Vagina (tissue), 2 donors: ENCODE results near the gene ZNF407. TPM values are rescaled to one million over a fixed set of nuclear protein-coding genes. Genes with fewer than 3 reads are reported as not detected.

ENCODE experiments used
- DNase-seq, 2 donors: peaks; one replicate each; pipeline ENCODE4 v3.0.0-alpha.2; 2017; ENCODE audit errors: extremely low spot score in 2 of 2
- H3K27ac ChIP-seq: fragments of 200-600 bp; sonication (generic); one replicate; pipeline ENCODE4 v1.5.1; 2019
- H3K27me3 ChIP-seq: fragments of 200-600 bp; sonication (generic); one replicate; pipeline ENCODE4 v1.5.1; 2019
- H3K36me3 ChIP-seq, 2 donors: fragments of 200-600 bp; sonication (generic); one replicate each; pipeline ENCODE4 v1.5.1; 2017 to 2019
- H3K4me1 ChIP-seq: fragments of 200-600 bp; sonication (generic); one replicate; pipeline ENCODE4 v1.5.1; 2019
- H3K4me3 ChIP-seq, 2 donors: fragments of 200-600 bp; sonication (generic); 1 replicate in 1 of 2; 2 replicates in 1 of 2; pipeline ENCODE4 v1.5.1; 2016 to 2019
- H3K9me3 ChIP-seq: fragments of 200-600 bp; sonication (generic); one replicate; pipeline ENCODE4 v1.5.1; 2019
- POLR2A ChIP-seq, 2 donors: fragments of 450-650 bp; IDR thresholded peaks; one replicate each; pipeline ENCODE4 v1.6.1; 2017; ENCODE audit warnings: antibody characterized with exemption in 2 of 2, mild to moderate bottlenecking in 2 of 2, moderate library complexity in 2 of 2
- POLR2AphosphoS5 ChIP-seq, 2 donors: sonication (generic); formaldehyde crosslinking; IDR thresholded peaks; one replicate each; pipeline ENCODE4 v1.9.0; 2017; ENCODE audit warnings: antibody characterized with exemption in 2 of 2, mild to moderate bottlenecking in 2 of 2, low read depth in 1 of 2; ENCODE audit not compliant: insufficient read depth in 1 of 2
- intact Hi-C: fragments of 100-400 bp; cut with DNase I; formaldehyde crosslinking; loops from one replicate; pipeline ENCODE4 v1.15.1; 2023
- total RNA-seq: library from RNA; depleted of rRNA; stranded (reverse); fragments of >200 nt; gene quantifications from one replicate; pipeline ENCODE4 v1.2.3, GENCODE V29; 2016
- TF ChIP-seq, protein P1 (sequence below), 3 experiments: fragments of 450-650 bp in 2 of 3; fragments of 200-600 bp in 1 of 3; sonication (generic) in 1 of 3; IDR thresholded peaks; one replicate each; pipeline ENCODE4 v1.5.1; 2017 to 2019; ENCODE audit warnings: antibody characterized with exemption in 3 of 3, mild to moderate bottlenecking in 2 of 3, moderate library complexity in 2 of 3

Gene ZNF407
- total RNA-seq, 1 donor from 2014 or later, result 15.5 TPM

DNA sequence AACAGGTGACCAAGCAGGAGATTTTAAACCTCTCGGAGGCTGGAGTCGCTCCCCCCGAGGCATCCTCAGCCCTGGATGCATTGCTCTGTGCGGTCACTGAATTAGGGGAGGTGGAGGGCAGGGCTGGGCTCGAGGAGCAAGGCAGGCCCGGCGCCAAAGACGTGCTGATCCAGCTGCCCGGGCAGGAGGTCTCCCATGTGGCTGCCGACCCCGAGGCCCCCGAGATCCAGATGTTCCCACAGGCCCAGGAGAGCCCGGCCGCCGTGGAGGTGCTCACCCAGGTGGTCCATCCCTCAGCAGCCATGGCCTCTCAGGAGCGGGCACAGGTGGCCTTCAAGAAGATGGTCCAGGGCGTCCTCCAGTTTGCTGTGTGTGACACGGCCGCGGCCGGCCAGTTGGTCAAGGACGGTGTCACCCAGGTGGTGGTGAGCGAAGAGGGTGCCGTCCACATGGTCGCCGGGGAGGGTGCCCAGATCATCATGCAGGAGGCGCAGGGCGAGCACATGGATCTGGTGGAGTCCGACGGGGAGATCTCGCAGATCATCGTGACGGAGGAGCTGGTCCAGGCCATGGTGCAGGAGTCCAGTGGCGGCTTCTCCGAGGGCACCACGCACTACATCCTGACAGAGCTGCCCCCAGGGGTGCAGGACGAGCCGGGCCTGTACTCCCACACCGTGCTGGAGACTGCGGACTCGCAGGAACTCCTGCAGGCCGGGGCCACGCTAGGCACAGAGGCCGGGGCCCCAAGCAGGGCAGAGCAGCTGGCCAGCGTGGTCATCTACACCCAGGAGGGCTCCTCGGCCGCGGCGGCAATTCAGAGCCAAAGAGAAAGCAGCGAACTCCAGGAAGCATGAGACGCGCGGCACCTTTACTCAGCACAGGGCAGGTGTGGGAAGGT is 466.2 kb downstream of the ZNF407 start:
- Histone ChIP-seq H3K36me3 (peaks cover 0 to 18% of the 10 kb centered on the region in 2 donors), H3K4me1 (no peaks in the 10 kb centered on the region), H3K27me3 (no peaks in the 10 kb centered on the region), H3K27ac (no peak overlapping the region), H3K9me3 (no peaks in the 10 kb centered on the region), H3K4me3 (no peak overlapping the region)
- no peak for DNase-seq
- TF ChIP-seq POLR2AphosphoS5 (IDR thresholded peaks at IDR 0.05; ENCODE audit: insufficient read depth in 1 of 2, low read depth in 1 of 2), result no peak
- TF ChIP-seq POLR2A (IDR thresholded peaks at IDR 0.05), result no peak
- TF ChIP-seq, protein P1, sequence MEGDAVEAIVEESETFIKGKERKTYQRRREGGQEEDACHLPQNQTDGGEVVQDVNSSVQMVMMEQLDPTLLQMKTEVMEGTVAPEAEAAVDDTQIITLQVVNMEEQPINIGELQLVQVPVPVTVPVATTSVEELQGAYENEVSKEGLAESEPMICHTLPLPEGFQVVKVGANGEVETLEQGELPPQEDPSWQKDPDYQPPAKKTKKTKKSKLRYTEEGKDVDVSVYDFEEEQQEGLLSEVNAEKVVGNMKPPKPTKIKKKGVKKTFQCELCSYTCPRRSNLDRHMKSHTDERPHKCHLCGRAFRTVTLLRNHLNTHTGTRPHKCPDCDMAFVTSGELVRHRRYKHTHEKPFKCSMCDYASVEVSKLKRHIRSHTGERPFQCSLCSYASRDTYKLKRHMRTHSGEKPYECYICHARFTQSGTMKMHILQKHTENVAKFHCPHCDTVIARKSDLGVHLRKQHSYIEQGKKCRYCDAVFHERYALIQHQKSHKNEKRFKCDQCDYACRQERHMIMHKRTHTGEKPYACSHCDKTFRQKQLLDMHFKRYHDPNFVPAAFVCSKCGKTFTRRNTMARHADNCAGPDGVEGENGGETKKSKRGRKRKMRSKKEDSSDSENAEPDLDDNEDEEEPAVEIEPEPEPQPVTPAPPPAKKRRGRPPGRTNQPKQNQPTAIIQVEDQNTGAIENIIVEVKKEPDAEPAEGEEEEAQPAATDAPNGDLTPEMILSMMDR (IDR thresholded peaks at IDR 0.05), result no peak
- intact Hi-C loops, result no loop called here

DNA sequence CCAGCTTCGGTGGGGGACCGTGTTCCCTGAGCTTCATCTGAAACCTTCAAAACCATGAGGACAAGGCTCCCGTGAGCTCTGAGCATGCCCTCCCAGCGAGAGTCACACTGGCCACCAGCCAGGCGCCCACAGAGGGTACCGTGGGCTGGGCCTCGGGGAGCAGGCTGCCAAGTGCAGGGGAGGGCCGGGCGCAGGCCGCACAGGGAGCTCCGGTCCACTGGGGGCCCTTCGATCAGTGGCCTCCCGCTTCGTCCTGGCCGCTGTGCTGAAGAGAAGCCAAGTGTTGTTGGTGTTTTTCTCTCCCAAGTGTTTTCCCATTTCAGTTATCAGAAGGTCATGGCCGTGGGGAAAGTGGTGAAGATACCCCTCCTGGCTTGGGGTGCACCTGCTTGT is 466.8 kb downstream of the ZNF407 start:
- Histone ChIP-seq H3K36me3 (peaks cover 0 to 18% of the 10 kb centered on the region in 2 donors), H3K4me3 (no peak overlapping the region), H3K9me3 (no peaks in the 10 kb centered on the region), H3K27ac (no peak overlapping the region), H3K4me1 (no peaks in the 10 kb centered on the region), H3K27me3 (no peaks in the 10 kb centered on the region)
- TF ChIP-seq POLR2AphosphoS5 (IDR thresholded peaks at IDR 0.05; ENCODE audit: insufficient read depth in 1 of 2, low read depth in 1 of 2) (no peak), POLR2A (IDR thresholded peaks at IDR 0.05) (no peak)
- TF ChIP-seq, protein P1 (IDR thresholded peaks at IDR 0.05), result no peak
- intact Hi-C loops, result no loop called here
- no peak for DNase-seq

DNA sequence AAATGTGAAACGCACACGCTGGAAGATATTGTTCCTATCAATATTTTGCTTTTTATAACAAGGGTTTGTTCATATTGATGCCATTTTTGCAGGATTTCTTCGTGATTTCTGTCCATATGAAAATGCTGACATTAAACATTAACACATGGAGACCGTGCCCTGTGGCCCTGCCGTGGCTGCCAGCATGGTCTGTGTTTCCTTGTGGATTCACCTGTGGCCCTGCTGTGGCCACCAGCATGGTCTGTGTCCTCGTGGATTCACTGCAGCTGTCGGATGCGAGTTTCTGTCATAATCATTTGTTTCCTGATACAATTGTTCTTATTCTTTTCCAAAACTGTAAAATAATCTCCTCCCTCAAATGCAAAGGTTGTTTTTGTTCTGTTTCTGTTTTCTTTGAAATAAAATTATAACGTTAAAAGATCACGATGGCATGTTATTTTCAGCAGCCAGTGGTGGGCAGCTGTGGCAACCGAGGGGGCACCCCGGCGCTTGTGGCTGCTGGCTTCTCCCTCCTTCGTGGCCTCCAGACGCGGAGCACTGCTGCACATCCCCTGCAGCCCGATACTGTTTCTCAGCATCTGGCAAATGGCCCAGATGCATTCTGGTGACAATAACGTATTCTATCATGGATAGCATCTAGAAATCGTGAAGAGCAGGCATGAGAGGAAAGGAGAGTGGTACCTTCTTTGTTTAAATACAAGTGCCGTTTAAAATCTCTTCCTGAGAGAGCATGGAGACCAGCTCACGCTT is 467.8 kb downstream of the ZNF407 start:
- Histone ChIP-seq H3K27ac (no peak overlapping the region), H3K9me3 (no peaks in the 10 kb centered on the region), H3K36me3 (peaks cover 0 to 18% of the 10 kb centered on the region in 2 donors), H3K27me3 (no peaks in the 10 kb centered on the region), H3K4me3 (no peak overlapping the region), H3K4me1 (peaks cover 5% of the 10 kb centered on the region)
- no peak for DNase-seq
- TF ChIP-seq POLR2AphosphoS5 (IDR thresholded peaks at IDR 0.05; ENCODE audit: insufficient read depth in 1 of 2, low read depth in 1 of 2) (no peak), POLR2A (IDR thresholded peaks at IDR 0.05) (no peak)
- TF ChIP-seq, protein P1 (IDR thresholded peaks at IDR 0.05), result no peak
- intact Hi-C loops, result no loop called here

DNA sequence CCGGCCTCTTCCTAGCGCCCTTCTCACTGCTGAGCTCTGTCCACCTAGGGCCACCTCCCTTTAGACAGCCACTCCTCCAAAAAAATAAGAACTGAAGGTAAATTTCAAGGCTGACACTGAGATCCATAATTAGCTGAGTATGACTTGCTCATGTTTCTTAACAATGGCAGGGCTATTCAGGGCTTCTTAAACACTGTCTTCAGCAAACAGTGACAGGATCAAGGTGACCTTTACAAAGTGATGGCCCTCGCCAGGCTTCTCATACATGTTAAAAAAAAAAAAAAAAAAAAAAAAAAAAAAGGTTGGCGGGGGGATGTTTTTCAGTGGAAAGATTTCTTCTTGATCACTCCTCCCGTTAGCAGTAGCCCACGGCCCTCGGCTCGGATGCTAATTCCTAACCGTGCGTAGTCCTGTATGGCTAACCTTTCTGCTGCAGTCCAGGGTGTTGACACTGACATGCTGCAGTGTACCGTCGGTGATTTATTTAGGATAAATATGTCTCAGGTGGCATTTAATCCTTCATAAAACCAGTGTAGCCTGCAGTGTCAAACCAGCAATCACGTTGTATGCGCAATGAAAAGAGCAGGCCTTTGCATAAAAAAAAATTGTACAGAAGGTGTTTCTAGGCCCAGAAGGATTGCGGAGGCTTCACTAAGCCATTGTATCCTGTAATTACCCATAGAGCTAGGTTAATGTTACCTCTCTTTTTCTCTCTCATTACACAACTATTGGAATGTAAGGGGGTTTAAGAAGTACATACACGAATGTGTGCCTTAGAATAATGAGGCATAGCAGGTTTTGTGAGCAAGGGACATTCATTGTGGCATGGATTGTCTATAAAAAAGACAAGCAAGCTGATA is 468.6 kb downstream of the ZNF407 start:
- H3K27ac ChIP-seq, result no peak overlapping the region
- no peaks in the 10 kb centered on the region for H3K9me3 ChIP-seq
- H3K27me3 ChIP-seq, result no peaks in the 10 kb centered on the region
- peaks cover 0 to 18% of the 10 kb centered on the region in 2 donors for H3K36me3 ChIP-seq
- no peak for DNase-seq
- intact Hi-C loops, result no loop called here
- H3K4me1 ChIP-seq, result peaks cover 10% of the 10 kb centered on the region
- no peak overlapping the region for H3K4me3 ChIP-seq
- TF ChIP-seq POLR2A (IDR thresholded peaks at IDR 0.05) (no peak), POLR2AphosphoS5 (IDR thresholded peaks at IDR 0.05; ENCODE audit: insufficient read depth in 1 of 2, low read depth in 1 of 2) (no peak)
- TF ChIP-seq, protein P1 (IDR thresholded peaks at IDR 0.05), result no peak
